Daoy (cell line): ENCODE results near the gene PNMA1. TPM values are rescaled to one million over a fixed set of nuclear protein-coding genes. Genes with fewer than 3 reads are reported as not detected.

Experiments used
- DNase-seq: peaks from one replicate; pipeline ENCODE4 v3.0.0-alpha.2; 2015; ENCODE audit warnings: low read depth
- total RNA-seq: library from RNA; depleted of rRNA; stranded (reverse); fragments of >200 nt; shearing (Covaris generic); gene quantifications from 2 replicates; pipeline ENCODE4 v1.2.3, GENCODE V29; 2014

The PNMA1 gene
- total RNA-seq, 1 experiment from 2014 or later, result 20.2 TPM

DNA sequence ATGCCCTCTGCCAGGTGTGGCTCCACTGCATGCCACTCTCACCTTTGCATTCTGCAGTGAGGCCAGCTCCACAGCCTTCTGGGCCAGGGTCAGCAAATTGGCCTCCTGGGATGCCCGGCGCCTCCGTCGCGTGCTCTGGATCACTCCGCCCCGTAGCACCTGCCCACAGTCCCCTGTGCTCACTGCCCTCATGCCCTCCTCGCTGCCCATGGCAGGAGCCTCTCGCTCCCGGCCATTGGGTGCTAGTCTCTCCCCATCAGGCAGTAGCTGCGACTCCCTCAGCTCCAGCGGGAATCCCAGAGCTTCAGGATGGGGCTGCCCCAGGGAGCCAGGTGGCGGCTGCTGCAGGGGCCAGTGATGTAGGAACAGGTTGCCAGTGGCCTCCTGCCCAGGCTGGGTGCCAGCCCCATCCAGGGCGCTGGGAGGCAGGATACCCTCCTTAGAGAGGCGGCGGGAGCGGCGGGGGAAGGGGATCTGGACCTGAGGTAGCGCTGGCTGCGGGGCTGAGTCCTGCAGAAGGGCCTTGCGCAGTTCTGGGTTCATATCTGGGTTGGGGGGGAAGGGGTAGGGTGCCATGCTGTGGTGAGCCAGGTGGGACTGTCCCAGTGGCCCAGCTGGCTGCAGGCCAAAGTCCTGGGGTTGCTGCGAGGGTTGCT is 24.5 kb upstream of the PNMA1 start:
- no peak for DNase-seq

DNA sequence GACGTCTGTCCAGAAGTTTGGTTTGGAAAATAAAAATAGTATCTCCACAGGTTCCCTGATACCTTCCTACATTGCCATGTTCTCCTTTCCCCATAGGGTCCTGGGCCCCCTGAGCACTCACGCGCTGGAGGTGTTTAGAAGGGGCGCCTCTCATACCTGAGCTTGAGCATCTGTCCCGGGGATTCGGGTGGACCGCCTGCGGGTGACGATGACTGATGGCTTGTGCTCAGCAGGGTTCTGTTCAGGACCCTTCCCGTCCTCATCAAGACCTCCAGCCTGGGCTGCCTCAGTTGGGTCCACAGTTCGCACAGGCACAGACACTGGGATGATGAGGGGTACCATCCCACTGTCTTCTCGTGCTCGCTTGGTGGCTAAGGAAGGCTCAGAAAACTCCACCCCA is 22.7 kb upstream of the PNMA1 start:
- DNase-seq, result no peak

DNA sequence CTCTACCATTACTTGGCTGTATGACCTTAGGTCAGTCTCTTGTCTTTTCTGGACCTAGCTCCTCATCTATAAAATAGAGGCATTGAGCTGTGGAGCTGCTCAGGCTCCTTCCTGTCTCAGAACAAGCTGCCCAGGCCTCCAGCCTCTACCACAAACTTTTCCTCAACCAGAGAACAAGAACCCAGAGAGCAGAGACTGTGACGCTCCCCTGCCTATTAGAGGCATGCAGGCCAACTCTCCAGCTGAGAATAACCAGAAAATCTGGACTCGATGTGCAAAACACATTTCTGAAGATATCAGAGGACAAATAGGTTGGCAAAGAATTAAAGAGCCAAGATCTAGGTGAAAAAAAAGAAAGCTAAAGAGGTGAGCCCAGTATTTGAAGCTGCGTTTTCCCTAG is 17.8 kb upstream of the PNMA1 start:
- DNase-seq, result no peak

DNA sequence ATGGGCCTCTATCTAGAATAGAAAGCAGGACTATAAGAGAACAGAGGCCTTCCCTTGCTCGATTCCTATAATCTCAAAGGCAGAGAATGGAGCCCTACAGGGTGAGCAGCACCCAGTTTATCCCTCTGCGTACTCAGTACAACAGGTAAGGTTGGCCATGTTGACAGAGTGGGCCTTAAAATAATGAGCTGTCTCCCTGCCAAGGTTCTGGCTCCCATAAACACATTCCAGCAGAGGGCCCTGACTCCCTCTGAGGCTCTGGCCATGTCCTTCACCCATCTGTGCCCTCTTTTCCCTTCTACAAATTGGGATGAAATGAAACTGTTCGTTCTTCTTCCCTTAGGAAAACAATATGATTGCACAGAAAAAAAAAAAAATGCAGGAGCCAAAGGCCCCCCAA is 16.9 kb upstream of the PNMA1 start:
- no peak for DNase-seq

DNA sequence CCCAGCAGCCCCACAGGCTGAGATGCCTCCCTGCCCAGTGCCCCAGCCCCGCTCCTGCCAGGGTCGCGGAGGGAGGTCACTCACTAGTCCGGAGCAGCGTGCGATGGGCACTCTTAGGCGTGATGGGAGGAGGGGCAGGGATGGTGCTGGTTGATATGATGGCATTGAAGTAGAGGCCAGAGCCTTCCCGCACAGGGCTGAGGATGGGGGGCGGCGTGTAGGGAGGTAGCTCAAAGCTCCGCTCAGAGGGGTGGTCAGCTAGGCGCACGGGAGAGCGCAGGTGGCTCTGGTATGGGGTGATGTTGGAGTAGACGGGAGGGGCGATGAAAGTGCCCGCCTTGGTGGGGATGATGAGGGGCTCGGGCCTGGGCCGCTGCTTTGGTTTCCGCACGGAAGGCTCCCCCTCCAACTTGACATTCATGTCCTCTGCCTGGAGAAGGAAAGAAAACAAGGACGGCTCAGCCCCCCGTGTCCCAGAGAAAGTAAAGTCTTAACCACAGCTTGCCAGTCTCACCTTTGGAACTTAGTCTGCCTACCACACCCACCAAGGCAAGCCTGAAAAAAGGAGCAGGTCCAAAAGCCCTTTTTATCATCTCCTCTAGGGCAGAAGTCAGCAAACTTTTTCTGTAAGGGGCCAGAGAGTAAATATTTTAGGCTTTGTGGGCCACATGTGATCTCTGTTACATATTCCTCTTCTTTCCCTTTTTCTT is 15.5 kb upstream of the PNMA1 start:
- no peak for DNase-seq

DNA sequence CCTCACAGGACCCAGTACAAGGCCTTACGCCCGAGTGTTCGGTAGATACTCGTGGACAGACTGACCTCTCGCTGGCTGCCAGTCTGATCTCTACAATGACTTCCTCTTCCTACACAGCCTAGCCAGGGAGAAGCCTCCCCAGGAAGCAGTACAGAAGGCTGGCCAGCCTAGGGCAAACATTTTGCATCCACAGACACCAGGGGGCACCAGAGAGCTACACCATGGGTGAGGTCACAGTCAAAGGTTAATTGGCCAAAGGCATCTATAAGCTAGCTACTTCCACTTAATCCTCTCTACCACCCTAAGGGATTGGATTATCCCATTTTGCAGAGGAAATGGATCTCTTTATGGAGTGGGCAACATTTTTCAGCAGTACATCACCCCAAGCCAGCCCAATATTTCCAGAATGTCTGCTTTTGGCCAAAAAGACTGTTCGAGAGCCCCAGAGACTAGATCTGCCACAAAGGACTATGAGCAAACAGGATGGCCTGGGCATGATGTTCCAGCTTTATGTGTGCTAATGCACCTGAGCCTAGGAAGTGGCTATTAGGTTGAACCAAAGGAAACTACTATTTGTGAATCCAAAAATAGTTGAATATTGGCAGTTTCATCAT is 14.6 kb upstream of the PNMA1 start:
- DNase-seq, result peak; percentile 85

DNA sequence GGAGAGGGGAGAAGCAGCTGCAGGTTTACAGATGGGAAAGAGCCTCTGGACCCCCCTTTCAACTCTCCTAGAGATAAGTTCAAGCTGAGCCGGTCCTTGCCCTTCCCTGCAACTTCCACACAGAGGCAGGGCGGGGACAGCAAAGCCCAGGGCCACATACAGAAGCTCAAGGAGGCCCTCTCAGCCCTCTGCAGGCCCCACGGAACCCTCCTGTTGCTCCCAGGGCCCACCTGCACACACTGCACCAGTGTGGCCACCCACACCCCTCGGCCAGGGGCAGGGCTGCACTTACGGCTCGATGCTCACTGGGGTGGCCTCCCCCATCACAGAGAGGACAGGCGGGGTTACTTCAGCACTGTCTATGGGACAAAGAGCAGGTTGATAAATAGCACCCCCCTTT is 13.0 kb upstream of the PNMA1 start:
- DNase-seq, result no peak

DNA sequence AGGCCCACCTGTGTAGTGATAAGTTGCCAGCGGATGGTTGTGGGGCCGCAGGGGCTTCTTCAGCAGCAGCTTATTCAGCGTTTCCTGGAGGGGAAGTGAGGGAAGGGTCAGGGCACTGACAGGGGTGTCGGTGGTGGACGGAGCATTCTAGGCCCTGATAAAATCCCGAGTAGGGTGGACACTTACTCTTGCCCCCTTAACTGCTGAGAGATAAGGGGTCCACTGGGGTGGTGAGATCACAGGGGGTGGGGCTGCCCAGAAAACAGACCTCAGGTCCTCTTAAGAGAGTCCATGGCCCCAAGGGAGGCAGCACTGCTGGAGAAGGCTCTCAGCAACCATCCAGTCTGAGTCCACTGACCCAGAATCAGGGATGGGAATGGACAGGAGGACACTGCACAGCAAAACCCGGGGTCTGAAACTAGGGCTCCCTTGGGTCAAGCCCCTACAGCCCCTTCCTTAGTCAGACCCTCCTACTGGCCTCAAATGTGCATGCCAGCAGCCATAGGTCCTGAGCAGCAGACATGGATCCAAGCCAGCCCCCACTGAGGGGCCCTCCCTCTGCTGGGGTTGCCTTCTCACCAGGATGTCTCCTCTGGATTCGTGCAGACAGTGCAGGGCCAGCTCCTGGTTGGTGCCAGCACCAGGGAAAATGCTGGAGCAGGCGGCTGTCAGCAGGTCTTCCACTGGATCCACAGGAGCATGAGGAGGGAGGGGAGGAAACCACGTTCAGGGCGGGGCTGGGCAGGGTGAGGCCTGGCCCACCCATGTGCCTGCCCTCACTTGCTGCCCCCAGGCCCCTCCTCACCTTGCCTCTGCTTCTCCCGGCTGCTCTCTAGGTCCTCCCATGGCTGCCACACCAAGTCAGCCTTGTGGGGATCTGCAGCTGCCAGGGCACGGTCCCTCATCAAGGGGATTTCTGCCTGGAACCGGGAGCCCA is 12.1 kb upstream of the PNMA1 start:
- peak; percentile 82 for DNase-seq

DNA sequence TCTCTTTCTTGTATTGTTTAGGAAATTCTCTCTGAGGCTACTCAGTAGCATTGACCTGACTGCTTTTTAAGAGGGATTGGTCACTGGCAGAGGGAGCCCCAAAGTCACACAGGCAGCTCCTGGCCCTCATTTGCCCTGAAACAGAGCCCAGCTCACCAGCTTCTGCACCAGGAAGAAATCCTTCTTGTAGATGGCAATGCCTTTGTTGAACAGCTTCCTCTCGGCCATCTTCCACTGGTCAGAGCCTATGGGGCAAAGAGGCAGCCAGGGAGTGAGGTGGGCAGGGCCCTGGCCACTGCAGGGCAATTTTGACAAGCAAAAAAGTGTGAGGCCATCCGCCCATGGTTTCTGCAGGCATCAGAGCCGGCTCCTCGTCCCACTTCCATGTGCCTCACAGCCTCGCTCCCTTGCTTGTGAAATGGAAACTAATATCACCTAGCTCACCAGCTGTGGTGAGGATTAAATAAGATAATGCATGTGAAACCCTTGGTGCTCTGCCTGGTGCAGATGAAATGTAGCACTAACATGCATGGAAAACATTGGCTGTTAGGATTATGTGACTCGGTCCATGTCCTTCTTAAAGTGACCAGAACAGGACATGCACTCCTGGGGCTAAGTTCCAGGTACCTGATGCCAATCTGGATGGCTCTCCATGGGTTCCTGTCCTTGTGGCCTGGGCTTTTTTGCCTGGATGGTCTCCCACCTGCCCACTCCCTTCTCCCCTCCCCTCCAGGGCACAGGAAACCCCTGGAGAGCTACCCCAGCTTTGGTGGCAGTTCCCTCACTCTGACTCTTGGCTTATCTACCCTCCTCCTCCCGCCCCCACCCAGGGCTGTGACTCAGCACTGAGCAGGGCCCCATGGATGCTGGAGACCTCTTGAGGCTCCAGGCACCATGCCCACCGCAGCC is 11.2 kb upstream of the PNMA1 start:
- peak; percentile 96 for DNase-seq

DNA sequence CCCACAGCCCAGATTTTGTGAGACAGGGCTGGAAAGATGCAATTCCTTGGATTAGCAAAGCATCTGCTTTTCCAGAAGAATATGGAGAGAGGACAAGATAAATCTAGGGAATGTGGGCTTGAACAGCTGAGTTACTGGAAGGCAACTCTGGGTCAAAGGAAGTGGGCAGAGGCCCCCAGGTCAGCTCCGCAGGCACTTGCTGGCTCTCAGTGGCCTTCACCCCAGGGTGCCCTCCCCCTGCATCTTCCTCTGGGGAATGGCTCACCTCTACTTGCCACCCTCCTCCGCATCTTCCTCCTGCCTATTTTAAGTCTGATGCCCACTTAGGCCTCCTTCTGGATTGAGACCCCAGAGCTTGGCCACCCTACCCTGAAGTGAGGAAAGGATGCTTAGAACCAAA is 10.5 kb upstream of the PNMA1 start:
- DNase-seq, result no peak

DNA sequence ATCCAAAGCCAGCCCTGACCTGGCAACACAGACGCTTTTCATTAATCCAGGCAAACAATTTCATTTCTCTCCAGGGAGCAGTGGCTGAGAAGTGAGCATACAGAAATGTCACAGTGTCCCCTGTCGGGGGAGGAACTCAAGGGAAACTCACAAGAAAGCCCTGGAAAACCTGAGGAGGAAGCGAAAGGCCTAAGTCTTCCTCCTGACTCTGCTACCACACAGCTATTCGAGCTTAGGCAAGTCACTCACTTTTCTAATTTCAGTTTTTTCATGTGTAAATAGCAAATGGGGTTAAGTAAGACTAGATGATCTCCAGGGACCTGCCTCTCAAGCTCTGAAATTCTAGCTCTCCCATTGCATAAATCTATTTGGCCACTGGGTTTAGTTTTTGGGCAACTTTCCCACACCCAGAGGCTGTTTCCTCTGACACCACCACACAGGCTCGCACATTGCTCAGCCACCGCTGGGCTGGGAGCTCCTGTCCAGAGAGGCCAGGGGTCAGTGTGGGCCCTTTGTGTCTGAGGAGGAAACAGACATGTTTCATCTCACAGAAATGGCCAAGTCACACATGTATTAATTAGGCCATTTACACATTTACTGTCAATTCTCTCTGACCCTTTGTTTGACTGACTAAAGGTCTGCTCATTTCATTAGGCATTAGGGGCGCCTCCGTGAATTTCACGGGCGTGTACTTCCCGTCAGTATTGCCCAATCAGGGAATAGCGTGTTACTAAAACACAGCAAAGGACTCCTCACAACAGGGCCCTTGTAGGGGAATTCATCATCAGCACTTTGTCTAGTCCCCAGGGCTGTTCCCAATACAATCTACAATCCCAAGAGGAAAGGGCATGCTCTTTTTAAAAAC is 9.8 kb upstream of the PNMA1 start:
- DNase-seq, result peak; percentile 94

DNA sequence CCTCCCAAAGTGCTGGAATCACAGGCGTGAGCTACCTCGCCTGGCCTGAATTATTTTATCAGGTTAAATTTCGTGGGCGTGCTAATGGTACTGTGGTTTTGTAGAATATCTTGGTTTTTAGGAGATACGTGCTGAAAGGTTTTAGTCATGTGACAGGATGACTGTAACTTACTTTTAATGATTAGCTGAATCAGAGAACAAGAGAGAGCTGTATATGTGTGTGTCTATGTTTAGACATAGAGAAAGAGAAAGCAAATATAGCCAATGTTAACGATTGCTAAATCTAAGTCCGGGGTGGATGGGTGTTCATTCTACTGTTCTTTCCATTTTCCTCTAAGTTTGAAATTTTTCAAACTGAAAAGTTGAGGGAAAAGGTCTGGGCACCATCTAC is 9.2 kb upstream of the PNMA1 start:
- no peak for DNase-seq

DNA sequence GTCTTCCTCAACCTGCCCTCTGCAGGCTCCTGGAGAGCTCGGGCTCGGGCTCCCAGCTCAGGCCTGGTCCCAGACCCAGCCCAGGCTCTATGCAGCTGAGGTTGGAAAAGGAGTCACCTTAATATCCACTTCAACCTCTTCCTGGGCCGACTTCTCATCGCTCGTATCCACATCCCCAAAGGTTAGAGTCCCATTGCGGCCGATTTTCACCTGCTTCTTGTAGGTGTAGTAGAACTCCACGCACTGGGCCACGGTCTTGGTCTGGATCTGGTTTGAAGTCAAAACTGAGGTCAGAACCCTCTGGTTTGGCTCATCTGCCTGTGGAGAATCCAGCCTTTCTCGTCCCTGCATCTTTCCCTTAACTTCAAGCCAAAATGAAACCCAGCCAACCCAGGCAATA is 8.4 kb upstream of the PNMA1 start:
- no peak for DNase-seq

DNA sequence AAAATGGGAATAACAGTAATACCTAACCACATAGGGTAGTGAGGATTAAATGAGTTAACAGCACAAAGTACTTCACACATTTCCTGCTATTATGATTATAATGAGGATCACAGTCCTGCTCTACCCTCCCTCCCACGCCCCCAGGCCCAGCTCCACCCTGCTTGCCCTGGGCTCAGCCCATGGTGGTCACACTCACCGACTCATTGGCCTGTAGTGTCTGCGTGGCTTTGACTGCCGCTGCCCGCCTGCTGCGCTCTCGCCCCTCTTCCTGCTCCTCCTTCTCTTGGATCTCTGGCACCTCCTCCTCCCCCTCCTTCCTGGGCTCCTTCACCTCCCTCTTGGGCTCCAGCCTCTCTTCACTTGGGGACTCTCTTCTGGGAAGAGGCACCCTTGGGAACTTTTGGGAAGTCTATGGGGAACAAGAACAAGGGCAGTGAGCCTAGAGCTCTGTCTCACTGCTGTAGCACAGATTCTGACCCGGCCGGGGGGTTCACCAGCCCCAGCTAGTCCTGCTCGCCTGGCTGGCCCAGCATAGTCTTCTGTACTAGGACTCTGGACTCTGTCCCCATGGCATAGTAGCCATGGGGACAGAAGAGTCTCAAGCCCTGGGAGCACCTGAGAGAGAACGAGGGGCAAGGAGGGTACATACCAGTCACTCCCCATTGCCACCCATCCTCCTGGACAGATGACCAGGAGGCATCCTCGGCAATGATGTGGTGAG is 7.1 kb upstream of the PNMA1 start:
- DNase-seq, result no peak

DNA sequence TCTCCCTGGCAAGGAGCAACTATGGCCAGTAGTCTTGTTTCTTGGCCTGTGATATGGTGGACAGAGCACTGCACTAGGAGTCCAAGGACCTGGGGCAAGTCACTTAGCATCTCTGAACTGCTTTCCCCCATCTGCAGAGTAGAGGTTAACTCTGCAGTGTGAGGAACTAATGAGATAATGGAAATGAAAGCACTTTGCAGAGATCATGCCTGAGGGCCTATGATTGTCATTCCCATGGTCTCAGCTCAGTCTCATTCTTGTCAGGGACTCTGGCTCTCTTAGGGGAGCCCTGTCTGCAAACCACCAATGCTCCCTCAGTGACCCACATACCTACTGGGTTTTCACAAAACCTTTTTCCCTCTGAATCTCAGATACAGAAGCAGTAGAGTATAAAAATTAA is 6.5 kb upstream of the PNMA1 start:
- no peak for DNase-seq

DNA sequence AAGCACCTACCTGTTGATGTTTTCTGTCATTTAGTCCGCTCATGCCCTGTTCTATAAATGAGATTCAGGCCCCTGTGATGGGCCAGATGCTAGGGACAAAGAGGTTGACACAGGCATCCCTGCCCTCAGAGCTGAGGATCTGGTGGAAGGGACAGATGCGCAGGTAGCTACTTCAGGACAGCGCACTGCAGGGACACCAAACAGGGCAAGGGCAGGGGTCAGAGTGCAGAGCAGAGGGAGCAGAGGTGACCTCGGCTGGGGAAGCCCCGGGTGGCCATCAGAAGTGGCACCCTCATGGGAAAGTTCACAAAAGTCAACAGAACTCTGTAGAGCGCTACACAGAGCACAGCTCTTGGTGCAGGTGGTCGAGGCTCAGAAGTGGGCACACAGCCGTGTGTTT is 5.6 kb upstream of the PNMA1 start:
- DNase-seq, result no peak

DNA sequence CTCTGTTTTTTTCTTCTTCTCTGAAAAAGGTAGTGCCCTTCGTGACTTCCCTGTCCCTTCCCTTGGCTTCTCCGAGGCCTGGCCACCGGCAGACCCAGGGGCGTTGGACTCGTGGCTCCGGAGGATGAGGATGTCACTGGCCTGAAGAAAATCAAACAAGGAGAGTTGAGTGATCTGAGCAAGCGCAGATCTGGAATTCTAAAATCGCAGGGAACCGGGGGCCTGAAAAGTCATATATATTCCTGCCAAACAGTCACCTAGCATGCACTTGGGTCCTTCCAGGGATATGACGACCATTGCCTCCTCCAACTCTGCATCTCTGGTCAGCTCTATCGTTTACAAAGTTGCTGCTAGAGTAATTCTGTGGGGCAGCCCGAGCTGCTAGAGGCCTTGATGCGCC is 5.2 kb upstream of the PNMA1 start:
- no peak for DNase-seq

DNA sequence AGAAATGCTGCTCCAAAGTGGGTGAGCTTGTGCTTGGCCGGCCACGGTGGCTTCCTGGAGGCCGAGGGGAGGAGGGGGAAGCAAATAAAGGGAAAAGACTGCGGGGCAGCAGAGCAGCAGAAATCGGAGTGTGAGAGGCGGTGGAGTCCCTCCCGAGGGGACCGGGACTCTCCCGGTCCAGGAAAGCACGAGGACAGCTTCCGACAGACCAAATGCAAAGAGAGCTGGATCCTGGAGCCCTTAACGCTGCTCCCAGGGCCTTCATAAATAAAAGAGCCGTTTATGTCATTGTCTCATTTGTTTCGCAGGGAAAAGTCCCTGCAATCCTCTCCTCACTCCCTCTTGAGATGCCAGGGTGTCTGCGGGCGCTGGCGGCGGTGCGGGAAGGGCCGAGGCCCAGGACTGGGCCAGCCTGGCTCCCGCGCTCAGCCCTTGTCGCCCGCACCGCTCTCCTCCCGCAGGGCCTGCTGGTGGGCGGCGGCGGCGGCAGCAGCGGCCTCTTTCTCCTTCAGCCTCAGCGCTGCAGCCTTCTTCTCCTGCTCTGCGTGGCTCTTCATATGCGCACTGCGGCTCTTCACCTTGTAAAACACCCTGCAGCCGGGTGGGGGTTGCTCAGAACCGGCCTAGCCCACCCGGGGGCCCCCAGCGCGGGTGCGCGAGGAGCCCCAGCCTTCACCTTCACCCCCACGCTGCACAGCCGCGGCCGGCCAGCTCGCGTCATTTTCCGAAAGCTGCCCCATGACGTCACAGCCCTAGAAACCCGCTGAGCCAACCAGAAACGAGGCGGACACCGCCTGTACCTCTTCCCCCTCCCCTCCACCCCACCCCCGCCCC is 4.5 kb upstream of the PNMA1 start:
- no peak for DNase-seq
